Esophagus squamous epithelium (tissue), 4 donors: ENCODE results near the gene AMY1A.
"Not testable (repeated sequence)": the region's sequence is repeated elsewhere in the genome, so short reads cannot be mapped to it uniquely, and the experiment has no call there.

Experiments used
- POLR2A ChIP-seq, 4 donors: fragments of 450-650 bp; IDR thresholded peaks; one replicate each; pipeline ENCODE4 v1.6.1; 2017; ENCODE audit warnings: antibody characterized with exemption in 4 of 4, mild to moderate bottlenecking in 4 of 4, moderate library complexity in 3 of 4
- TF ChIP-seq, protein P1 (sequence below), 6 experiments: fragments of 450-650 bp in 4 of 6; fragments of 200-600 bp in 2 of 6; sonication (generic) in 2 of 6; IDR thresholded peaks; one replicate each; pipeline ENCODE4 v1.5.1; 2016 to 2019; ENCODE audit warnings: antibody characterized with exemption in 6 of 6, mild to moderate bottlenecking in 4 of 6, moderate library complexity in 4 of 6

DNA sequence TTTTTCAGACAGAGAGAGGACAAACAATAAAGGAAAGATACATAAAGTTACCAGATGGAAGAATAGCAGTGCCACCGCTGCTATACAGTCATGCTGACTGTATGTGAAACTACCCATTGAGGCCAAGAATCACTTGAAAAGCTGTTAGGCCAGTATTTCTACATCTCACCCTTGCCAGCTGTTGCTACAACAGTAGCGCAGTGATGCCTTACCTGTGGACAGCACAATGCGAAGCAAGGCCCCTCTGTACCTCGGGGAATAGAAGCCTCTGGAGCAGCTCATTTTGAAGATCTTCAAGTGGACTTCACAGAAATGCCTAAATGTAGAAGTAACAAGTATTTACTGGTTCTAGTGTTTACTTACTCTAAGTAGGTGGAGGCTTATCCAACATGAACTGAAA is 45.1 kb downstream of the AMY1A start:
- TF ChIP-seq, protein P1, sequence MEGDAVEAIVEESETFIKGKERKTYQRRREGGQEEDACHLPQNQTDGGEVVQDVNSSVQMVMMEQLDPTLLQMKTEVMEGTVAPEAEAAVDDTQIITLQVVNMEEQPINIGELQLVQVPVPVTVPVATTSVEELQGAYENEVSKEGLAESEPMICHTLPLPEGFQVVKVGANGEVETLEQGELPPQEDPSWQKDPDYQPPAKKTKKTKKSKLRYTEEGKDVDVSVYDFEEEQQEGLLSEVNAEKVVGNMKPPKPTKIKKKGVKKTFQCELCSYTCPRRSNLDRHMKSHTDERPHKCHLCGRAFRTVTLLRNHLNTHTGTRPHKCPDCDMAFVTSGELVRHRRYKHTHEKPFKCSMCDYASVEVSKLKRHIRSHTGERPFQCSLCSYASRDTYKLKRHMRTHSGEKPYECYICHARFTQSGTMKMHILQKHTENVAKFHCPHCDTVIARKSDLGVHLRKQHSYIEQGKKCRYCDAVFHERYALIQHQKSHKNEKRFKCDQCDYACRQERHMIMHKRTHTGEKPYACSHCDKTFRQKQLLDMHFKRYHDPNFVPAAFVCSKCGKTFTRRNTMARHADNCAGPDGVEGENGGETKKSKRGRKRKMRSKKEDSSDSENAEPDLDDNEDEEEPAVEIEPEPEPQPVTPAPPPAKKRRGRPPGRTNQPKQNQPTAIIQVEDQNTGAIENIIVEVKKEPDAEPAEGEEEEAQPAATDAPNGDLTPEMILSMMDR (IDR thresholded peaks at IDR 0.05) = not testable (repeated sequence)
- TF ChIP-seq POLR2A (IDR thresholded peaks at IDR 0.05) = not testable (repeated sequence)
